Sigmoid colon (tissue), 7 donors: ENCODE data around the gene ERVMER34-1. TPM values are rescaled to one million over a fixed set of nuclear protein-coding genes. Genes with fewer than 3 reads are reported as not detected.

Experiments
- DNase-seq: peaks from one replicate; pipeline ENCODE4 v3.0.0-alpha.2; 2019
- H3K27ac ChIP-seq, 4 donors: fragments of 200-600 bp; sonication (generic); one replicate each; pipeline ENCODE4 v1.5.1; 2016 to 2019; ENCODE audit warnings: mild to moderate bottlenecking in 1 of 4
- H3K27me3 ChIP-seq, 3 donors: fragments of 200-600 bp; sonication (generic); one replicate each; pipeline ENCODE4 v1.5.1; 2019; ENCODE audit warnings: mild to moderate bottlenecking in 1 of 3
- H3K36me3 ChIP-seq, 4 donors: fragments of 200-600 bp; sonication (generic); one replicate each; pipeline ENCODE4 v1.5.1; 2016 to 2019
- H3K4me1 ChIP-seq, 4 donors: fragments of 200-600 bp; sonication (generic); one replicate each; pipeline ENCODE4 v1.5.1; 2017 to 2019
- H3K4me3 ChIP-seq, 4 donors: fragments of 200-600 bp; sonication (generic); one replicate each; pipeline ENCODE4 v1.5.1; 2017 to 2019; ENCODE audit warnings: mild to moderate bottlenecking in 2 of 4, moderate library complexity in 1 of 4
- H3K9me3 ChIP-seq, 4 donors: fragments of 200-600 bp in 3 of 4; sonication (generic) in 3 of 4; one replicate each; pipeline versions ENCODE4 v1.5.1 to v1.6.1; 2013 to 2019
- CTCF ChIP-seq, 4 experiments: fragments of 450-650 bp in 3 of 4; fragments of 200-600 bp in 1 of 4; IDR thresholded peaks; one replicate each; pipeline ENCODE4 v1.5.1; 2016 to 2019; ENCODE audit warnings: antibody characterized with exemption in 4 of 4, mild to moderate bottlenecking in 3 of 4, moderate library complexity in 2 of 4
- EP300 ChIP-seq, 4 donors: sonication (generic); formaldehyde crosslinking; IDR thresholded peaks; one replicate each; pipeline ENCODE4 v1.6.1; 2017; ENCODE audit warnings: antibody characterized with exemption in 4 of 4
- POLR2A ChIP-seq, 2 donors: fragments of 450-650 bp; IDR thresholded peaks; one replicate each; pipeline ENCODE4 v1.6.1; 2016; ENCODE audit warnings: antibody characterized with exemption in 2 of 2, mild to moderate bottlenecking in 2 of 2, moderate library complexity in 2 of 2
- POLR2AphosphoS5 ChIP-seq, 4 donors: sonication (generic); formaldehyde crosslinking; IDR thresholded peaks; one replicate each; pipeline ENCODE4 v1.6.1; 2017; ENCODE audit warnings: antibody characterized with exemption in 4 of 4
- WGBS, 2 donors: extraction: QIAGEN DNeasy Blood & Tissue Kit; methylation state at CpG; one replicate each; pipeline ENCODE4 v1.1.7; 2013; 5-methylcytosine and 5-hydroxymethylcytosine counted together
- intact Hi-C: fragments of 100-400 bp; cut with DNase I; formaldehyde crosslinking; loops from one replicate; pipeline ENCODE4 v1.15.1; 2023
- polyA plus RNA-seq, 3 donors: library from polyadenylated mRNA; stranded (reverse); fragments of 200-250 nt; gene quantifications; one replicate each; pipeline ENCODE4 v1.2.3, GENCODE V29; 2013
- total RNA-seq, 4 donors: library from RNA; depleted of rRNA; stranded (reverse); fragments of >200 nt; gene quantifications; one replicate each; pipeline ENCODE4 v1.1.0, GENCODE V29; 2016
- donor health status: healthy with polysubstance abuse.
- donor health status: Bipolar disorder and iron deficiency.
- donor health status: healthy.

ERVMER34-1 gene
- total and polyA plus RNA-seq, 7 donors = 0.66 TPM; not detected in 6

- whole genome bisulfite sequencing, 2 donors = 92 to 95% methylated on average over 5 of the region's 5 CpGs
- Histone ChIP-seq H3K27me3 (peaks cover 0 to 2% (median 0%) of the 10 kb centered on the region in 3 donors), H3K27ac (no peak overlapping the region), H3K9me3 (no peaks in the 10 kb centered on the region), H3K4me3 (no peak overlapping the region), H3K36me3 (no peaks in the 10 kb centered on the region), H3K4me1 (no peaks in the 10 kb centered on the region)
- intact Hi-C loops = no loop called here
- DNase-seq = no peak
- TF ChIP-seq POLR2AphosphoS5 (IDR thresholded peaks at IDR 0.05) (no peak), POLR2A (IDR thresholded peaks at IDR 0.05) (no peak), CTCF (IDR thresholded peaks at IDR 0.05) (no peak), EP300 (IDR thresholded peaks at IDR 0.05) (no peak)
Measured at GRCh38 chr4:52744588-52744987, 6.6 kb downstream of the ERVMER34-1 start.

GRCh38 chr4:52743444-52744019 is 7.7 kb downstream of the ERVMER34-1 start:
- 66 to 80% methylated on average over 4 of the region's 4 CpGs for WGBS, 2 donors
- Histone ChIP-seq H3K4me3 (no peak overlapping the region), H3K9me3 (no peaks in the 10 kb centered on the region), H3K4me1 (no peaks in the 10 kb centered on the region), H3K27ac (no peak overlapping the region), H3K36me3 (no peaks in the 10 kb centered on the region), H3K27me3 (no peaks in the 10 kb centered on the region)
- intact Hi-C loops = no loop called here
- no peak for DNase-seq
- TF ChIP-seq EP300 (IDR thresholded peaks at IDR 0.05) (no peak), POLR2AphosphoS5 (IDR thresholded peaks at IDR 0.05) (no peak), CTCF (IDR thresholded peaks at IDR 0.05) (no peak), POLR2A (IDR thresholded peaks at IDR 0.05) (no peak)

- no peaks in the 10 kb centered on the region for H3K9me3 ChIP-seq
- no peaks in the 10 kb centered on the region for H3K36me3 ChIP-seq
- no peaks in the 10 kb centered on the region for H3K4me1 ChIP-seq
- H3K27me3 ChIP-seq = no peaks in the 10 kb centered on the region
- intact Hi-C loops = loop anchor here (10.0 kb wide), 1 partner anchor 885 kb away; the partner anchor contains the start of gene DCUN1D4
- no peak overlapping the region for H3K27ac ChIP-seq
- TF ChIP-seq POLR2A (IDR thresholded peaks at IDR 0.05) (no peak), CTCF (IDR thresholded peaks at IDR 0.05) (no peak), EP300 (IDR thresholded peaks at IDR 0.05) (no peak), POLR2AphosphoS5 (IDR thresholded peaks at IDR 0.05) (no peak)
- no peak for DNase-seq
- H3K4me3 ChIP-seq = no peak overlapping the region
Measured at GRCh38 chr4:52729586-52729985, 21.6 kb downstream of the ERVMER34-1 start.

- TF ChIP-seq CTCF (IDR thresholded peaks at IDR 0.05) = no peak
- no peak for TF ChIP-seq POLR2A (IDR thresholded peaks at IDR 0.05)
- no peak for TF ChIP-seq POLR2AphosphoS5 (IDR thresholded peaks at IDR 0.05)
- no peak for TF ChIP-seq EP300 (IDR thresholded peaks at IDR 0.05)
- Histone ChIP-seq H3K36me3 (no peaks in the 10 kb centered on the region), H3K9me3 (no peaks in the 10 kb centered on the region), H3K4me1 (no peaks in the 10 kb centered on the region), H3K27ac (no peak overlapping the region), H3K4me3 (no peak overlapping the region), H3K27me3 (no peaks in the 10 kb centered on the region)
- intact Hi-C loops = loop anchor here (10.0 kb wide), 1 partner anchor 884 kb away; the partner anchor contains the start of gene DCUN1D4
- WGBS, 2 donors = 30 to 45% methylated on average over 2 of the region's 2 CpGs
- no peak for DNase-seq
Measured at GRCh38 chr4:52728691-52729240, 22.5 kb downstream of the ERVMER34-1 start.
